PC-9 (cell line): ENCODE measurements around the gene DLG3. TPM values are rescaled to one million over a fixed set of nuclear protein-coding genes. Genes with fewer than 3 reads are reported as not detected.

Experiments
- BruUV-seq: library from RNA; stranded (reverse); fragments of 400-500 nt; replicated peaks from 2 replicates; lab custom pipeline; 2021; lab: Mats Ljungman, UMichigan
- CTCF ChIA-PET: fragments of 300-600 bp; sonication (Branson Sonifier 250); formaldehyde crosslinking; loops from one replicate; lab custom pipeline; 2022; ENCODE audit warnings: antibody characterized with exemption; lab: Charles Lee
- POLR2A ChIA-PET: fragments of 300-600 bp; sonication (Branson Sonifier 250); formaldehyde crosslinking; loops from one replicate; lab custom pipeline; 2022; ENCODE audit warnings: antibody characterized with exemption; ENCODE audit not compliant: unreplicated experiment; lab: Charles Lee
- DNase-seq, 2 experiments: peaks; one replicate each; pipeline versions ENCODE4 v3.0.0 to v3.0.0-alpha.2; 2015 to 2022; ENCODE audit warnings: mixed read lengths in 1 of 2
- H2AFZ ChIP-seq: fragments of 200-600 bp; sonication (generic); 2 replicates; pipeline ENCODE4 v1.8.1; 2017; ENCODE audit warnings: antibody characterized with exemption
- H3F3A ChIP-seq: fragments of 200-600 bp; sonication (generic); 2 replicates; pipeline ENCODE4 v1.8.1; 2017; ENCODE audit warnings: antibody characterized with exemption, mild to moderate bottlenecking, low read depth; ENCODE audit not compliant: insufficient read depth
- H3K27ac ChIP-seq: fragments of 200-600 bp; sonication (generic); 2 replicates; pipeline ENCODE4 v1.6.1; 2016; ENCODE audit warnings: mixed run types
- H3K27me3 ChIP-seq: fragments of 200-600 bp; sonication (generic); 2 replicates; pipeline ENCODE4 v1.6.1; 2016; ENCODE audit warnings: low read depth, mixed run types; ENCODE audit not compliant: insufficient read depth
- H3K36me3 ChIP-seq: fragments of 200-600 bp; sonication (generic); 2 replicates; pipeline ENCODE4 v1.6.1; 2016; ENCODE audit warnings: low read depth, mixed run types
- H3K4me1 ChIP-seq: fragments of 200-600 bp; sonication (generic); replicated peaks from 2 replicates; pipeline ENCODE4 v1.6.1; 2016; ENCODE audit warnings: mixed run types; ENCODE audit not compliant: insufficient read depth
- H3K4me2 ChIP-seq: fragments of 200-600 bp; sonication (generic); 2 replicates; pipeline ENCODE4 v1.6.1; 2017; ENCODE audit warnings: mixed run types
- H3K4me3 ChIP-seq: fragments of 200-600 bp; sonication (generic); 2 replicates; pipeline ENCODE4 v1.6.1; 2016; ENCODE audit warnings: mixed run types
- H3K79me2 ChIP-seq: fragments of 200-600 bp; sonication (generic); 2 replicates; pipeline ENCODE4 v1.6.1; 2017; ENCODE audit warnings: low read depth, mixed run types
- H3K9me2 ChIP-seq: fragments of 200-600 bp; sonication (generic); 2 replicates; pipeline ENCODE4 v1.8.1; 2017; ENCODE audit warnings: mild to moderate bottlenecking; ENCODE audit not compliant: insufficient read depth
- H3K9me3 ChIP-seq: fragments of 200-600 bp; sonication (generic); 2 replicates; pipeline ENCODE4 v1.8.1; 2016; ENCODE audit warnings: low read depth; ENCODE audit not compliant: insufficient read depth
- H4K20me1 ChIP-seq: fragments of 200-600 bp; sonication (generic); 2 replicates; pipeline ENCODE4 v1.8.1; 2017; ENCODE audit not compliant: insufficient read depth
- CTCF ChIP-seq: fragments of 200-600 bp; sonication (generic); conservative IDR thresholded peaks from 2 replicates; pipeline ENCODE4 v1.6.1; 2017; ENCODE audit warnings: mixed run types, antibody characterized with exemption, mild to moderate bottlenecking, moderate library complexity
- EZH2 ChIP-seq: fragments of 200-600 bp; sonication (generic); IDR thresholded peaks from 2 replicates; pipeline ENCODE4 v1.8.0; 2017; ENCODE audit warnings: antibody characterized with exemption, low read depth
- intact Hi-C: fragments of 100-400 bp; cut with micrococcal nuclease; formaldehyde crosslinking; loops from one replicate; pipeline ENCODE4 v1.10.0; 2022; ENCODE audit not compliant: unreplicated experiment
- total RNA-seq: library from RNA; stranded (reverse); gene quantifications from 2 replicates; pipeline ENCODE4 v1.2.3, GENCODE V29; 2021

Gene DLG3
- total RNA-seq, 1 experiment from 2014 or later = 61.1 TPM

GRCh38 chrX:70436343-70436742, 8.3 kb upstream of the DLG3 start:
- Histone ChIP-seq H3K36me3 (no peaks in the 10 kb centered on the region), H2AFZ (no peak overlapping the region), H4K20me1 (no peaks in the 10 kb centered on the region), H3K4me3 (no peak overlapping the region), H3K4me1 (0 out of 2 replicates have a peak, but pooled peaks cover 12% of the 10 kb centered on the region), H3K9me2 (no peaks in the 10 kb centered on the region), H3K4me2 (no peak overlapping the region), H3K79me2 (no peaks in the 10 kb centered on the region), H3K27me3 (no peaks in the 10 kb centered on the region), H3K9me3 (no peaks in the 10 kb centered on the region), H3F3A (no peaks in the 10 kb centered on the region), H3K27ac (no peak overlapping the region)
- ChIA-PET POLR2A (no interaction called here), CTCF (no interaction called here)
- no peak for DNase-seq
- TF ChIP-seq EZH2 = no peak
- no peak for TF ChIP-seq CTCF
- BruUV-seq = no TSS peak
- intact Hi-C loops = no loop called here

GRCh38 chrX:70437011-70437410, 7.6 kb upstream of the DLG3 start:
- Histone ChIP-seq H3K4me3 (no peak overlapping the region), H2AFZ (no peak overlapping the region), H3F3A (no peaks in the 10 kb centered on the region), H3K4me2 (no peak overlapping the region), H3K9me3 (no peaks in the 10 kb centered on the region), H3K79me2 (no peaks in the 10 kb centered on the region), H3K27me3 (no peaks in the 10 kb centered on the region), H3K4me1 (0 out of 2 replicates have a peak, but pooled peaks cover 12% of the 10 kb centered on the region), H4K20me1 (no peaks in the 10 kb centered on the region), H3K36me3 (no peaks in the 10 kb centered on the region), H3K9me2 (no peaks in the 10 kb centered on the region), H3K27ac (no peak overlapping the region)
- intact Hi-C loops = no loop called here
- no peak for DNase-seq
- POLR2A ChIA-PET = no interaction called here
- BruUV-seq = no TSS peak
- no peak for TF ChIP-seq CTCF
- TF ChIP-seq EZH2 = no peak
- CTCF ChIA-PET = no interaction called here

- H3F3A ChIP-seq = no peaks in the 10 kb centered on the region
- no peak overlapping the region for H3K27ac ChIP-seq
- no peaks in the 10 kb centered on the region for H4K20me1 ChIP-seq
- H3K4me2 ChIP-seq = no peak overlapping the region
- ChIA-PET POLR2A (no interaction called here), CTCF (no interaction called here)
- H3K4me3 ChIP-seq = no peak overlapping the region
- H2AFZ ChIP-seq = no peak overlapping the region
- no peaks in the 10 kb centered on the region for H3K9me3 ChIP-seq
- BruUV-seq = no TSS peak
- H3K36me3 ChIP-seq = no peaks in the 10 kb centered on the region
- H3K27me3 ChIP-seq = no peaks in the 10 kb centered on the region
- intact Hi-C loops = no loop called here
- TF ChIP-seq EZH2 = no peak
- TF ChIP-seq CTCF = no peak
- no peak for DNase-seq
- no peaks in the 10 kb centered on the region for H3K9me2 ChIP-seq
- no peaks in the 10 kb centered on the region for H3K79me2 ChIP-seq
- 0 out of 2 replicates have a peak, but pooled peaks cover 9% of the 10 kb centered on the region for H3K4me1 ChIP-seq
Observed at GRCh38 chrX:70437921-70438665, 6.5 kb upstream of the DLG3 start.
